HCT116 (cell line): ENCODE measurements around the gene FAM3B.

Experiments used
- EZH2 ChIP-seq: fragments of 200-600 bp; sonication (generic); IDR thresholded peaks from 2 replicates; pipeline ENCODE4 v1.6.1; 2017; ENCODE audit warnings: antibody characterized with exemption, mixed run types
- POLR2A ChIP-seq: IDR thresholded peaks from 2 replicates; pipeline ENCODE4 v1.7.0; 2011; ENCODE audit warnings: borderline replicate concordance; ENCODE audit not compliant: insufficient read depth, insufficient read length; ENCODE audit errors: extremely low read depth
- POLR2AphosphoS5 ChIP-seq: IDR thresholded peaks from 2 replicates; pipeline ENCODE4 v1.6.1; 2011; ENCODE audit warnings: mild to moderate bottlenecking, low read depth, low read length, moderate library complexity
- RAD21 ChIP-seq: IDR thresholded peaks from 2 replicates; pipeline ENCODE4 v1.6.1; 2012; ENCODE audit warnings: low read depth, mild to moderate bottlenecking
- SIN3A ChIP-seq: IDR thresholded peaks from 2 replicates; pipeline ENCODE4 v1.6.1; 2012; ENCODE audit warnings: low read depth
- SRF ChIP-seq: IDR thresholded peaks from 2 replicates; pipeline ENCODE4 v1.6.1; 2012; ENCODE audit warnings: low read depth
- TF ChIP-seq, protein P1 (sequence below), 3 experiments: fragments of 200-600 bp in 1 of 3; sonication (generic) in 1 of 3; IDR thresholded peaks in 2 of 3; conservative IDR thresholded peaks in 1 of 3; 2 replicates each; pipeline ENCODE4 v1.5.1; 2012 to 2017; ENCODE audit warnings: low read depth in 2 of 3, low read length in 2 of 3, antibody characterized with exemption in 1 of 3, borderline replicate concordance in 1 of 3, control low read depth in 1 of 3, mild to moderate bottlenecking in 1 of 3, mixed read lengths in 1 of 3, mixed run types in 1 of 3, moderate library complexity in 1 of 3; ENCODE audit not compliant: insufficient read depth in 1 of 3

DNA sequence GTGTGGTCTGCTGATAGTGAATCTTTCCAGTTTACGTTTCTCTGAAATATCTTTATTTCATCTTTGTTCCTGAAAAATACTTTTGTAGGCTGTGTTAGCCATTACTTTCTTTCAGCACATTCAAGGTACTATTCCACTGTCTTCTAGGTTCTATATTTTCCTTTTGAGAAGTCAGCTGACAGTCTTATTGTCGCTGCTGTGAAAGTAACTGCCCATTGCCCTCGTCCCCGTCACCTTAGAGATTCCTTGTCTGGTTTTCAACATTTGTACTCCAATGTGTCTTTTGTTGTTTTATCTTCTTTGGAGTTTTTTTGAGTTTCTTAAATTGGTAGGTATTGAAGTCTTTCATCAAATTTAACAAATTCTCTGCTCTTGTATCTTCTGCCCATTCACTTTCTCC lies 25.4 kb downstream of the FAM3B start:
- no peak for TF ChIP-seq EZH2
- TF ChIP-seq RAD21, result no peak
- no peak for TF ChIP-seq SIN3A
- no peak for TF ChIP-seq POLR2AphosphoS5
- TF ChIP-seq, protein P1, sequence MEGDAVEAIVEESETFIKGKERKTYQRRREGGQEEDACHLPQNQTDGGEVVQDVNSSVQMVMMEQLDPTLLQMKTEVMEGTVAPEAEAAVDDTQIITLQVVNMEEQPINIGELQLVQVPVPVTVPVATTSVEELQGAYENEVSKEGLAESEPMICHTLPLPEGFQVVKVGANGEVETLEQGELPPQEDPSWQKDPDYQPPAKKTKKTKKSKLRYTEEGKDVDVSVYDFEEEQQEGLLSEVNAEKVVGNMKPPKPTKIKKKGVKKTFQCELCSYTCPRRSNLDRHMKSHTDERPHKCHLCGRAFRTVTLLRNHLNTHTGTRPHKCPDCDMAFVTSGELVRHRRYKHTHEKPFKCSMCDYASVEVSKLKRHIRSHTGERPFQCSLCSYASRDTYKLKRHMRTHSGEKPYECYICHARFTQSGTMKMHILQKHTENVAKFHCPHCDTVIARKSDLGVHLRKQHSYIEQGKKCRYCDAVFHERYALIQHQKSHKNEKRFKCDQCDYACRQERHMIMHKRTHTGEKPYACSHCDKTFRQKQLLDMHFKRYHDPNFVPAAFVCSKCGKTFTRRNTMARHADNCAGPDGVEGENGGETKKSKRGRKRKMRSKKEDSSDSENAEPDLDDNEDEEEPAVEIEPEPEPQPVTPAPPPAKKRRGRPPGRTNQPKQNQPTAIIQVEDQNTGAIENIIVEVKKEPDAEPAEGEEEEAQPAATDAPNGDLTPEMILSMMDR (IDR thresholded peaks at IDR 0.05 in 2 of 3, conservative IDR thresholded peaks at IDR 0.05 in 1 of 3; ENCODE audit: borderline replicate concordance in 1 of 3, insufficient read depth in 1 of 3, low read depth in 2 of 3, low read length in 2 of 3), result no peak
- no peak for TF ChIP-seq SRF
- no peak for TF ChIP-seq POLR2A
